ENCODE measurements around the gene CHMP2A.

- TF ChIP-seq, protein P1, sequence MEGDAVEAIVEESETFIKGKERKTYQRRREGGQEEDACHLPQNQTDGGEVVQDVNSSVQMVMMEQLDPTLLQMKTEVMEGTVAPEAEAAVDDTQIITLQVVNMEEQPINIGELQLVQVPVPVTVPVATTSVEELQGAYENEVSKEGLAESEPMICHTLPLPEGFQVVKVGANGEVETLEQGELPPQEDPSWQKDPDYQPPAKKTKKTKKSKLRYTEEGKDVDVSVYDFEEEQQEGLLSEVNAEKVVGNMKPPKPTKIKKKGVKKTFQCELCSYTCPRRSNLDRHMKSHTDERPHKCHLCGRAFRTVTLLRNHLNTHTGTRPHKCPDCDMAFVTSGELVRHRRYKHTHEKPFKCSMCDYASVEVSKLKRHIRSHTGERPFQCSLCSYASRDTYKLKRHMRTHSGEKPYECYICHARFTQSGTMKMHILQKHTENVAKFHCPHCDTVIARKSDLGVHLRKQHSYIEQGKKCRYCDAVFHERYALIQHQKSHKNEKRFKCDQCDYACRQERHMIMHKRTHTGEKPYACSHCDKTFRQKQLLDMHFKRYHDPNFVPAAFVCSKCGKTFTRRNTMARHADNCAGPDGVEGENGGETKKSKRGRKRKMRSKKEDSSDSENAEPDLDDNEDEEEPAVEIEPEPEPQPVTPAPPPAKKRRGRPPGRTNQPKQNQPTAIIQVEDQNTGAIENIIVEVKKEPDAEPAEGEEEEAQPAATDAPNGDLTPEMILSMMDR (IDR thresholded peaks at IDR 0.05; ENCODE audit: low read depth, low read length), result no peak
- no peak for TF ChIP-seq EZH2phosphoT487 (IDR thresholded peaks at IDR 0.05; ENCODE audit: low read depth)
Observed at GRCh38 chr19:58566989-58567388, 12.1 kb upstream of the CHMP2A start.
